GM04503 (cell line): ENCODE data around the gene STX19.

ENCODE experiments used
- DNase-seq: peaks from one replicate; pipeline ENCODE4 v3.0.0-alpha.2; 2012; ENCODE audit warnings: low read depth

STX19 gene

DNA sequence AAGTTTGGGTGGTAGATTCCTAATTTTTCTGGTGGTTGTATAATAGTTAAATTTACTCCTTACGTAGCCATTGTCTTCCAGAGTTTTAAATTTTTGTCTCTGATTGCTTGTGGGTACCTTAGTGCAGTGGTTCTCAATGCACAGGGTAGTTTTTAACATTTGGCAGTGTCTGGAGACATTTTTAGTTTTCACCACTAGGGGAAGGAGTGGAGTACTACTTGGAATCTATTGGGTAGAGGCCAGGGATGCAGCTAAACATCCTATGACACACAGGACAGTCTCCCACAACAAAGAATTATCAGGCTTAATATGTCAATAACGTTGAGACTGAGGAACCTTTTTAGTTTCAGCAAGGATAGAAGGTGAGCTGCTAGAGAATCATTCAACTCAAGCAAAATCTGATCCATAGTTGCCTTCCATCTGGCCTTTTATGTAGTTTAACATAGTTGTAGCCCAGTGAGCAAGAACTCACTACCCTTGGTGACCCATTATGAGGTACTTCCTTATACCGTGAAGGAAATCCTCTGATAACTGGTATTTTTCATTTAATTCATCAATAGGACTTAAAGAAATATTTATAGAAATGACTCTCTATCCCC is 8.6 kb upstream of the STX19 start:
- DNase-seq = peak; percentile 28

- DNase-seq = no peak
Observed at GRCh38 chr3:94026623-94027022, 1.8 kb downstream of the STX19 start.

DNA sequence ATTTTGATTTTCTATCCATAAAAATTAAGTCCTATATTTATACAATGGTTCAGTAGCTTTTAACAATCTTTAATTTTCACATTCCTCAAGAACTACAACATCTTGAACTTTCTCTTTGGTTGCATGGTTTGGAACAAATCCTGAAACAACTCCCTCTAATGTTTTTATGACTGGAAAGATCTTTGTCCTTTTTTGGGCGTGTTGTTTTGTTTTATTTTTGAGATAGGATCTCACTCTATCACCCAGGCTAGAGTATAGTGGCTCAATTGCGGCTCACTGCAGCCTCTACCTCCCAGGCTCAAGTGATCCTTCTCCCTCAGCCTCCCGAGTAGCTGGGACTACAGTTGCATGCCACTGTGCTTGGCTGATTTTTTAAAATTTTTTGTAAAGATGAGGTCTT is 4.0 kb downstream of the STX19 start:
- peak; percentile 11 for DNase-seq

DNA sequence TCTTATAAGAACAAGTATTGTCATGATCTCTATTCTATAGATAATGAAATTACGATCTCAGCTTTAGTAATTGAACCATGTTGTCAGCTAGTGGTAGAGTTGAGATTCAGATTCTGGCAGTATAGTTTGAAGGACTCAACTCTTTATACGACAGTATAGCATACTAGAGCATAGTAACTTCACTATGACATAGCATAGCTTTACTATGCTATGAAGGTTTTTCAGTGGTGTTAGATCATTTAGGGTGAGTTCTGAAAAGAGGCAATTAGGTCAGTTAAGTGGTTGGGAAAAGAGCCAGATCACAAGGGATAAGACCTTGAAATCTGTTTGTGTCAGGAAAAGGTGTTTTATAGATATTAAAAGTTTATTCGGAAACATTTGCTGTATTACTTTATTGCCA is 8.1 kb downstream of the STX19 start:
- DNase-seq = no peak

- DNase-seq = no peak
Observed at GRCh38 chr3:94019659-94020058, 8.7 kb downstream of the STX19 start.

- DNase-seq = no peak
Observed at GRCh38 chr3:94015025-94015424, 13.4 kb downstream of the STX19 start.

GRCh38 chr3:94012185-94012584 is 16.2 kb downstream of the STX19 start:
- DNase-seq = no peak

DNA sequence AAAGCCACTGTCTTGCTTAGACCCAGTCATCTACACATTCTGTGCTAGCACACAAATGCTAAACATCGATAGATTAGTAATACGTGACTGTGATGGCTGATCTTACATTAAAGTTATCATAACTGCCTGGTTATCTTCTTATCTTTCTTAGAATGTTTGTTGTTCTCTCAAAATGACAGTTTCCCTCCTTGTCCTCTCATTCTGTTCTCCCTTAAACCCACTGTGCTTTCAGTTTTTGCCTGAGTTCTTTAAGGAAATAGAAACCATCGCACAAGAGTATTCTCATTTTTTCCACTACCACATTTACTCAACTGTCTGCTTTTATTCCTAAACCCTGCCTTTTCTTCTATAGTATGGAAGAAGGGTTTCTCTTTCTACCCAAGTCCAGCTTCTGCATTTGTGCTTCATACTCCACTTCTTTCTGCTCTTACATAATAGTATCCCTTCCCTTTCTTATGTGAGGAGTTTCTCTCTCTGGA is 17.1 kb downstream of the STX19 start:
- DNase-seq = no peak

DNA sequence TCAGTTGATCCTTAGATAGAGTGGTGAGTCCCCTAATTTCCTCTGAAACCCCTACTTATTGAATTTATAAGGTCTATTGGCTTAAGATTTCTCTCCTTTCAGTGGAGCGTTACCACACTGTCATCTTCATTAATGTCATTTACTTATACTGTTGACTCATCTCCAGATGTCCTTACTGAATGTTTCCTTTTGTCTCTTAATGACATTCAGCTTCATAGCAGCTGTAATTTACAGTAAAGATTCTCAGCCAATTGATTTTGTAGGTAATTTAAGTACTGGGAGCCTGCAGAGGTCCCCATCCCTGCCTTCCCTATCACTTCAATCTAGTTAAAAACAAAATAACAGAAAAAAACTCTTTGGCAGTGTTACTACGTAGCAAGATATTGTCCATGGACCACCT is 18.8 kb downstream of the STX19 start:
- DNase-seq = no peak

GRCh38 chr3:94008253-94008652 is 20.1 kb downstream of the STX19 start:
- DNase-seq = no peak

DNA sequence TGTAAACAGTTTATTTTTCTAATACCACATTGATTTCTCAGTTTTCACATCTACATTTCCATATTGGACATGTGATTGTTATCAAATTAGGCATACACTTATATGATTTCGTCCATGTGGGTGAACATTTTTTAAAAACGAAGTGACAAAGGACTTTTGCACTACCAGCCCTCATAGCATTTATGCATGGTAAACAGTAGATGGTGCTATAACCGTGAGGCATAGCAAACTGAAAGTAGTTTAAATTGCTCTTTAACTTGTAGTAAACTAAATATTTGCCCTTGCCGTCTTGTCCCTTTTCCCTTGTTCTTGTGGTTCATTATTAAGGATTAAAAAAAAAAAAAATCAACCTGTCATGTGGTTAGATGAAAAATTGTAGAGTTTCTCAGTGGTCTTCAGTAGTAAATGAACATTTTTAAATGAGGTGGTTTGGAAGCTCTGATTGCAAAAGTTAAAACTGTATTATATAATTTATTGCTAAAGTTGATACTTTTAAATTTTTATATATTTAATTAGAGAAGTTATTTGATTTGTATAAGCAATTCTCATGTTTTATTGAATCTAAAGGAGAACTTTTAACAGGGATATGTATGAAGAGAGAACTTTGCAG is 24.0 kb downstream of the STX19 start:
- DNase-seq = peak; percentile 14

GRCh38 chr3:94001827-94002495 is 26.4 kb downstream of the STX19 start:
- no peak for DNase-seq

DNA sequence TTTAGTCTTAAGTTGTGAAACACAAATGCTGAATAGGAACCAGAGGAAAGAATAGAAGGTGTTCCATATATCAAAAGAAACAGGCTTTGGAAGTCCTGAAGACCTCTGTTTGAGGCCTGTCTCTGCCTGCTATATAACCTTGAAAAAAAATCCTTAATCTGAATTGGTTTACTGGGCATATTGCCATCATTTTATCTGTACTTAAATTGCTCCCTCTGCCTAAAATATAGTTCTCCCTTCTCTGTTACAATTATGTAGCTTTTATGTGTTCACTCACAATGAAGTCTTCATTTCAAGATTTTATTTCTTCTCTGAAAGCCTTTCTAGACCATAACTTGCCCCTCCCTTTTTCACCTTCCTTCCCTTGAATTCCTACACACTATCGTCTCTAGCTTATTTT is 27.2 kb downstream of the STX19 start:
- DNase-seq = no peak

DNA sequence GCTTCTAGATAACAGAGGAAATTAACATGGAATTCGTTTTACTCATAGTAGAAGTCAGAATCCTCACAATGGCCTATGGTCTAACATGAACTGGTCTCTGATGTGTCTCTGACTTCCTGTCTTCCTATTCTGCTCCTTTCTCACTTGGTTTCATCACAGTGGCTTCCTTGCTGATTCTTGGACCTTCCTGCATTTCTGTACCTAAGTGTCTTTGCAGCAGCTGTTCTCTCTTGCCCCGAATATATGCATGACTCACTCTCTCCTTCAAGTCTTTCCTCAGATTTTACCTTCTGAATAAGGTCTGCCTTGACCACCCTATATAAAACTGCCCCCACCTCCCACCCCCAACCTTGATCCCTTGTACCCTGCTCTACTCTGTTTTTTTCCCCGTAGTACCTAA is 34.3 kb downstream of the STX19 start:
- no peak for DNase-seq

- DNase-seq = no peak
Observed at GRCh38 chr3:93992207-93992606, 36.2 kb downstream of the STX19 start.

DNA sequence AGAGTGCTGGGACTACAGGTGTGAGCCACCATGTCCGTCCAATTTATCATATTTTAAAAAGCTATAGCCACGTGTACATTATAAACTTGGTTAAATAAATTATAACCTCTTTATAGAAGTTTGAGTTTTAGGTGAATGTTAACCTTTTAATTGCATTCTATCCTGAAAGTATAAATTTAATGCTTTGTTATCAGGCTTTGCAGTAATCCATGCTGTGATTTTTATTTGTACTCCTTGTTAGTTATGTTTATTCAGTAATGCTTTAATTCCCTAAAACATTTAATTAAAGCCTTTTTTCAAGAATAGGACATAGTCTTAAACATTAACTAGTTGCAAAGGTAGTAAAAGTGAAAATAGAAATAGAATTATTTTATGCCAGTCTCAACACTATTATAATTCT is 36.8 kb downstream of the STX19 start:
- DNase-seq = no peak

GRCh38 chr3:93989241-93989640 is 39.2 kb downstream of the STX19 start:
- DNase-seq = no peak

- no peak for DNase-seq
Observed at GRCh38 chr3:93988764-93989163, 39.6 kb downstream of the STX19 start.

DNA sequence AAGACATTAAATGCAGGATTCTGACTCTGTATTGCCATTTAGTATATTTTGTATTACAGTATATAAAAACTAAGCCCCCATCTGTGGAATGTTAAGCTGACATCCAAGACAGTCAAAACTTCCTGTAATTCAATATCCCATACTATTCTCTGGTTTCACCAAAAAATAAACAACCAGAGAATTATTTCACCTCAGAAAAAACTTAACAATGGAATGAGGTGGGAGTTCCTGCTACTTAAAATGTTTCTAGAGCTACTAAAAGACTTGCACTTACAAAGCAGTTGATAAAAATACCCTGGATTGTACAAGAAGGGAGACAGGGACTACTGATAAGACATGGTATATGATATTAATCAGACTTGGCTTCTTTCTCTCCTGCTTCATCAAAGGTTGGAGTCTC is 40.1 kb downstream of the STX19 start:
- DNase-seq = no peak

- no peak for DNase-seq
Observed at GRCh38 chr3:93984618-93985017, 43.8 kb downstream of the STX19 start.

GRCh38 chr3:93983408-93983807 is 45.0 kb downstream of the STX19 start:
- DNase-seq = no peak

DNA sequence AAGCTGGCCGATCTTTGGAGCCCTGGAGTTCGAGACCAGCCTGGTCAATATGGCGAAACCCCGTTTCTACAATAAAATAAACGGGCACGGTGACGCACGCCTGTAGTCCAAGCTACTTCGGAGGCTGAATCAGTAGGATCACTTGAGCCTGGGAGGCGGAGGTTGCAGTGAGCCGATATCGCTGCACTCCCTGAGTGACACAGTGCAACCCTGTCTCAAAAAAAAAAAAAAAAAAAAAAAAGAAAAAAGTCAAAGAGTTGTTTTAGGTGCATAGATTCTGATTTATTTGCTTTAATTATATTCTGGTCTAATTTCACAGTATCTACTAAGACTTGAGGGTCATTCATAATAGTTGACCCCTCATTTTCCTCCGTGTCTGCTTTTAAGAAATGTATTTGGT is 46.7 kb downstream of the STX19 start:
- DNase-seq = no peak

GRCh38 chr3:93979850-93980676 is 48.3 kb downstream of the STX19 start, which contains the start of gene ARL13B:
ARL13B (plus strand) TSS chr3:93980155; CDS start chr3:93980424, 269 bp downstream.
- DNase-seq = peak; percentile 95
